Brain microvascular endothelial cell (primary cell): Measurements from ENCODE around the gene GRM8.

Experiments
- DNase-seq: peaks from one replicate; pipeline ENCODE4 v3.0.0-alpha.2; 2020
- H3K27ac ChIP-seq: fragments of 250-450 bp; sonication (Bioruptor Pico); 2 replicates; pipeline ENCODE4 v1.5.1; 2020; ENCODE audit warnings: mild to moderate bottlenecking, moderate library complexity
- H3K27me3 ChIP-seq: fragments of 250-450 bp; sonication (Bioruptor Pico); replicated peaks from 2 replicates; pipeline ENCODE4 v1.5.1; 2020; ENCODE audit warnings: mild to moderate bottlenecking
- H3K36me3 ChIP-seq: fragments of 250-450 bp; sonication (Bioruptor Pico); replicated peaks from 2 replicates; pipeline ENCODE4 v1.5.1; 2020; ENCODE audit warnings: mild to moderate bottlenecking
- H3K4me3 ChIP-seq: 2 replicates; pipeline ENCODE4 v1.5.1; 2011; ENCODE audit warnings: low read depth, mild to moderate bottlenecking, control low read depth, low read length, moderate library complexity
- CTCF ChIP-seq: IDR thresholded peaks from 2 replicates; pipeline ENCODE4 v1.5.1; 2011; ENCODE audit warnings: low read depth, mild to moderate bottlenecking, moderate library complexity, low read length, control low read depth, inconsistent platforms; ENCODE audit errors: missing control alignments
- in situ Hi-C: cut with HindIII; loops from 2 replicates; pipeline ENCODE4 v1.10.0; 2017; ENCODE audit warnings: low sequenced_read_pairs, low pct_ligation_motif_present

GRM8 gene

GRCh38 chr7:127186686-127187085, 66.1 kb downstream of the GRM8 start:
- DNase-seq, result no peak
- Histone ChIP-seq H3K4me3 (no peak overlapping the region), H3K27me3 (no peaks in the 10 kb centered on the region), H3K36me3 (no peaks in the 10 kb centered on the region), H3K27ac (no peak overlapping the region)
- TF ChIP-seq CTCF, result no peak
- in situ Hi-C loops, result no loop called here

DNA sequence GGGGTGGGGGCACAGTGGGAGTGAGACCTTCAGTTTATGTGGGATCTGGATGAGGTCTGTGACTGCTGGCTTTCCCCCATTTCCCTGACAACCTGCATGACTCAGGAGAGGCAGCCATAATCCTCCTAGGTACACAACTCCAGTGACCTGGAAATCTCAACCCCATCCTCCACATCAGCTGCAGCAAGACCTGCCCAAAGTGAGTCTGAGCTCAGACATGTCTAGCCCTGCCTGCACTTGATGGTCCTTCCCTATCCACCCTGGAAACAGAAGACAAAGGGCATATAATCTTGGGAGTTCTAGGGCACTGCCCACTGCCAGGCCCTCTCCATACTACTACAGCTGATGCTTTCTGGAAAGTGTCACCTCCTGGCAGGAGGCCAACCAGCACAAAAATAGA, 75.6 kb downstream of the GRM8 start:
- DNase-seq, result no peak
- Histone ChIP-seq H3K36me3 (no peaks in the 10 kb centered on the region), H3K27me3 (no peaks in the 10 kb centered on the region), H3K27ac (no peak overlapping the region), H3K4me3 (no peak overlapping the region)
- TF ChIP-seq CTCF, result no peak
- in situ Hi-C loops, result no loop called here

- no peak overlapping the region for H3K27ac ChIP-seq
- TF ChIP-seq CTCF, result no peak
- no peaks in the 10 kb centered on the region for H3K36me3 ChIP-seq
- in situ Hi-C loops, result no loop called here
- H3K4me3 ChIP-seq, result no peak overlapping the region
- no peaks in the 10 kb centered on the region for H3K27me3 ChIP-seq
- DNase-seq, result no peak
These were observed 90.4 kb downstream of the GRM8 start for GRCh38 chr7:127162366-127162765.

- Histone ChIP-seq H3K27me3 (no peaks in the 10 kb centered on the region), H3K4me3 (no peak overlapping the region), H3K36me3 (no peaks in the 10 kb centered on the region), H3K27ac (no peak overlapping the region)
- DNase-seq, result no peak
- in situ Hi-C loops, result no loop called here
- TF ChIP-seq CTCF, result no peak
These were observed 94.1 kb downstream of the GRM8 start for GRCh38 chr7:127158659-127159058.

- H3K27me3 ChIP-seq, result no peaks in the 10 kb centered on the region
- H3K27ac ChIP-seq, result no peak overlapping the region
- H3K36me3 ChIP-seq, result no peaks in the 10 kb centered on the region
- no peak for DNase-seq
- in situ Hi-C loops, result no loop called here
- no peak overlapping the region for H3K4me3 ChIP-seq
- TF ChIP-seq CTCF, result no peak
These were observed 97.8 kb downstream of the GRM8 start for GRCh38 chr7:127154958-127155357.

- DNase-seq, result no peak
- in situ Hi-C loops, result no loop called here
- Histone ChIP-seq H3K27me3 (no peaks in the 10 kb centered on the region), H3K36me3 (no peaks in the 10 kb centered on the region), H3K27ac (no peak overlapping the region), H3K4me3 (no peak overlapping the region)
- no peak for TF ChIP-seq CTCF
These were observed 98.6 kb downstream of the GRM8 start for GRCh38 chr7:127154101-127154500.
